HS-27A (cell line): ENCODE measurements around the gene GALNTL6.
"Not testable (repeated sequence)": the region's sequence is repeated elsewhere in the genome, so short reads cannot be mapped to it uniquely, and the experiment has no call there.

Source experiments
- DNase-seq: peaks from one replicate; pipeline ENCODE4 v3.0.0-alpha.2; 2012; ENCODE audit warnings: low read depth, missing footprints

Gene GALNTL6

DNA sequence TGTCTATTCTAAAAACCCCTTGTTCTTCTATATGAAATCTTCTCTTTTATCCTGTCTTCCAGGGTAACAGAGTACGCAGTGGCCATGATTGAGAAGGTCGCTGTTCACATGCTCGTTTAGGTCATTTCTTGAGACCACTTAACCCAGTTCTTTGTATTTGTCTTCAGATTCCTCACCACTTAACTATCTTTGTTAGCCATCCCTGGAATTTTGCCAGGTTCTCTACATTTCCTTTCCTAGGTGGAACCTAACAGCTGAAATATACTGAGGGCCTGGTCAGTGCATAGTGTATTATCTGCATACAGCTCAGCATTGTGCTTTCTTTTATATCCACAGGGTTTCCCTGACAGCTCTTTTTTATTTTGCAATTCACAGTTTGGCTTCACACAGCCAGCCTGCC, 1206.5 kb downstream of the GALNTL6 start:
- no peak for DNase-seq

DNA sequence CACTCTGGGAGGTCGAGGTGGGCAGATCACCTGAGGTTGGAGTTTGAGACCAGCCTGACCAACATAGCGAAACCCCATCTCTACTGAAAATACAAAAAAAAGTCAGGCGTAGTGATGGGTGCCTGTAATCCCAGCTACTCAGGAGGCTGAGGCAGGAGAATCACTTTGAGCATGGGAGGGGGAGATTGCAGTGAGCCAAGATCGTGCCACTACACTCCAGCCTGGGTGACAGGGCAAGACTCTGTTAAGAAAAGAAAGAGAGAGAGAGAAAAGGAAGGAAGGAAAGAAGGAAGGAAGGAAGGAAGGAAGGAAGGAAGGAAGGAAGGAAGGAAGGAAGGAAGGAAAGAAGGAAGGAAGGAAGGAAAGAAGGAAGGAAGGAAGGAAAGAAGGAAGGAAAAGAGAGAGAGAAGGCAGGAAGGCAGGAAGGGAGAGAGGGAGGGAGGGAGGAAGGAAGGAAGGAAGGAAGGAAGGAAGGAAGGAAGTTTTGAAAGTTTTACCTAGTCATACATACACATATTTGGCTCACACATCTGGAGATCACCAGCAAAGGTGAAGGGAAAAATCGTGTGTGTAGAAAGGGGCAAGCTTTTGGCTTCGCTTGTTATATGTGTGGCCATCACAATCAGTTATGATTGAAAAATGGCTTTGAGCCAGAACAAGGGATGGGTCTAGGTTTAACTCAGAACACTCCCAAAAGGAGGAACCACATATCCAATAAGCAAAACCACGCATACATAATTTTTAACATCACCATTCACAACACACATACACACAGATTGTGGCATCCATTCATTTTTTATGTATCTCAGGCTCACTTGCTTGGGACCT, 1208.8 kb downstream of the GALNTL6 start:
- DNase-seq, result not testable (repeated sequence)

DNA sequence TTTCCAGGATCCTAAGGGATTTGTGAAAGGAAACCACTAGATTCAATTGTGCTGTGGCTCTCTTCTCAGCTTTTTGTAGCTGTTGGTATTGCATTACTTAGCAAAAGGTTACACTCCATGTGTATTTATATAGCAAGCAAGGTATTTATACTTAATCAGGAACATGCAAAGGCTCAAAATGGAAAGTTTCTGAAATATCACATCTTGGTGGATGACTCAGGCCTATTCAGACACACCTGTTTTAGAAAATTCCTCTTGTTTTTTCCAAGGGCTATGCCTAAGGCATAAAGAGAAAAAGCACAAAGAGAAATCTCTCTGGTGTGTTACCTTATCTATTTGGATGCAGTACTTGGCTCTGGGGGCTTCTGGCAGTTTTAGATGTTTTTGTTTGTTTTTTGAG, 1211.0 kb downstream of the GALNTL6 start:
- no peak for DNase-seq

DNA sequence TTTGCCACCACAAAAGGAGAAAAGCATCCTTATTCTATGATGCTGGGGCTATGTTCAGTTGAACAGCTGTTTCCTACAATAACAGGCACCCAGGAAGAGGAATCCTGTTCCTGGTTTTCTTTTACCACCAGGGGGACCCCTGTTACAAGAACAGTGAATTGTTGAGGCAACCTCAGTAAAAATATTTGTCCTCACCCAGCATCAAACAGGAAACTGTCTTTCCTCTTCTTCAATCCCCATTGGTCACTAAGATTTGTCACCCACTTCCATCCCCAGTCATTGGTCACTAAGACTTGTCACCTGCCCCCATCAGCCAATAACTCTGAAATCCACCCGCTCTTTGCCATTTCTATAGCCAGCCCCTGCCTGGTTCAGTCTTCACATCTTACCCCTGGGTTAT, 1211.9 kb downstream of the GALNTL6 start:
- no peak for DNase-seq

DNA sequence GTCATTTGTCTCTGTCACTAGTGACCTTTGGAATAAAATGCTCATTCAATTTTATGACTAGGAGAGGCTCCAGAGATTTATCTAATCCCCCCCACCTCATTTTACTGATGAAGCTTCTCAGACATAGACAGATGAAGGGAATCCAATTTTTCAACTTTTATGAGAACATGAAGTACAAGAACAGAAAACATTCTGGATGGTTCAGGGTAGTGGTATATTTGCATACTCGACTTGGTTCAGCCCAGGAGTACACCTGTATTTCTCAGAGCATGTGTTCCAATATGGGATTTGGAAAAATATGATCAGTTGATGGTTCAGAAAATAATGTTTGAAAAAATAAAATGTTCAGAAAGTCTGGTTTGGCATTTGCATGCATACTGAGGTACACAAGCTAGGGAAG, 1224.0 kb downstream of the GALNTL6 start:
- no peak for DNase-seq

DNA sequence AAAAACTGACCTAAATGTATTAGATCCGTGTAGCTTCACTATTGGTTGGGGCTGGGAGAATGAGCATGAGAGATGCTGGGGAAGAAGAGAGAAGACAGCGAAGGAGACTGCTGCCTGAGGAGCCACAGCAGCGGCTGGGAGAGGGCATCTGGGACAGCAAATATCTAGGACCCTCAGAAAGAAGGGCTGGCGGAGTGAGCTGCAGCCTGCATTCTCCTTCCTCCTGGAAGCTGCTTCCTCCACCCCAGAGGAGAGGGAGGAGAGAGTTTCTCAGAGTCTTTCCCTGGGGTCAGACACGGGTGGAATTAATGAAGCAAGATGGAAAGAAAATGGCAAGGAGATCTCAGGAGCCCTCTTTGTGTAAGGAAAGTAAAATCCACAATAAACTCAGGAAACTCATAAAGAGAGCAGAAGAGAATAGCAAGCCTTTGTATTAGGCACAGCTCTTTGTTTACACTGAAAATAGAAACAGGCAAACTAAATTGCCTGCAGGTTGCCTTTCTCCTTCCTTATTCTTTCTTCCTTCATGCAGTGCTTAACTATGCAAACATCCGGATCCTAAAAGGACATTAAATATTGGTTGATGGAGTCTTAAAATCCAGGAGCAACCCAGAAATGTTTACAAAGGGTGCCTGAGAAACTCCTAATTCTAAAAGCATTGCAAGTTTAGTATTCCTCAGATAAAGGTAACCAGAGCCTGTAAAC, 1225.1 kb downstream of the GALNTL6 start:
- no peak for DNase-seq

DNA sequence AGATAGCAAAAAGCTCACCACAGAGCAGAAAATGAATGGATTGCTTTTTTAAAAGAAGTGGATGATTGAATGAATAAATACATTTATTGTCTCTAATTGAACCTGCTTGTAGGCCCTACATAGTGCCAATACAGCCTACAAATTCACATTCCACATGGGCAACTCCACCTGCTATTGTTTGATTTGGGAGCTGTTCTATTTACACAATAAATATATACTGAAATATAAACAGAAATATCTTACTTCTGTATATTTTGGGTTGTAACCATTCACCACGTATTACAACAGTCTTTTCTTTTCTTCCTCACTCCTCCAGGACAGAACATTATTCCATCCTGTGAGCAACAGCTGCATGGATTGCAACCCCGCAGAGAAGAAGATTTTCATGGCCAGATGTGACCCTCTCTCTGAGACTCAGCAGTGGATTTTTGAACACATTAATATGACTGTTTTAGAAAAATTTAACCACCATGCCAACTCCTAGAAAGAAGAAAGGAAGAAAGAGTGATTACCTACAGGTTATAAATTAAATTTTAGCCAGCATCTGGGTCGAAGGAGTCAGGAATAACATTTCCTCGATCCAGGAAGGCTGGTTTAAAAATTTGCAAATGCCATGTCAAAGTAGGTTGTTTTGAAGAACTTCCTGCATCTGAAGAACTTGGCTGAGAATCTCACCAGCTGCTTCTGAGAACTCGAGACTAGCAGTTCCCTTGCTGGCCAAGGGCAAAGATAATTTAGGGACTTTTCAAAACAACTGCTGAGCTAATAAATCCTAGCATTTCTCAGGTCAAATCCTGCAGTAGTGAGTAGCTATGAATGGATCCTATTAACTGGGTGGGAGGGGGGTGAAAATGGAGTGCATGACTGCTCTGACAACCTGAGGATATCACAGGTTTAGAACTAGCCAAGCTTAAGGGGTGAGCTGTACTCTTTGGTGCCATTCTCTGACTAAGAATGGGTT, 1226.7 kb downstream of the GALNTL6 start:
- no peak for DNase-seq

DNA sequence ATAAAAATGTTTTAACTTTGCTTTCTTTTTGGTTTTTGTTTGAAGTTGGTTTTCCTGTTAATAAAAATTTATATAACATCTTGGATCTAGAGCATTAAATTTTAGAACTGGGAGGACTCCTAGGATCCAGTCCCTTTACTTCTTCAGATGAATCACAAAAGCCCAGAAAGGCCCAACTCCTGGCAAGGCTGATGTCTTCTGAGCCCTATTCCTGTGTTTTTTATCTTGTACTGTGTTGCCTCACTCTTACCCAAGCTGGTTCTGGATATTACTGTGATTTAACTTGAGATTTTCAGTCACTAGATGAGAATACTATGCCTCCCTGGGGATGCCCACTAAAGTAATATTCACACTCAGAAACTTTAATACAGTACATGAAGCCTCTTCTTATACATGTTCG, 1228.3 kb downstream of the GALNTL6 start:
- no peak for DNase-seq

DNA sequence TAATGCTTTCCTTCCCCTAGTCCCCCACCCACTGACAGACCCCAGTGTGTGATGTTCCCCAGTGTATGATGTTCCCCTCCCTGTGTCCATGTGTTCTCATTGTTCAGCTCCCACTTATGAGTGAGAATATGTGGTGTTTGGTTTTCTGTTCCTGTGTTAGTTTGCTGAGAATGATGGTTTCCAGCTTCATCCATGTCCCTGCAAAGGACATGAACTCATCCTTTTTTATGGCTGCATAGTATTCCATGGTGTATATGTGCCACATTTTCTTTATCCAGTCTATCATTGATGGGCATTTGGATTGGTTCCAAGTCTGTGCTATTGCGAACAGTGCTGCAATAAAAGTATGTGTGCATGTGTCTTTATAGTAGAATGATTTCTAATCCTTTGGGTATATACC, 1228.9 kb downstream of the GALNTL6 start:
- DNase-seq, result not testable (repeated sequence)

DNA sequence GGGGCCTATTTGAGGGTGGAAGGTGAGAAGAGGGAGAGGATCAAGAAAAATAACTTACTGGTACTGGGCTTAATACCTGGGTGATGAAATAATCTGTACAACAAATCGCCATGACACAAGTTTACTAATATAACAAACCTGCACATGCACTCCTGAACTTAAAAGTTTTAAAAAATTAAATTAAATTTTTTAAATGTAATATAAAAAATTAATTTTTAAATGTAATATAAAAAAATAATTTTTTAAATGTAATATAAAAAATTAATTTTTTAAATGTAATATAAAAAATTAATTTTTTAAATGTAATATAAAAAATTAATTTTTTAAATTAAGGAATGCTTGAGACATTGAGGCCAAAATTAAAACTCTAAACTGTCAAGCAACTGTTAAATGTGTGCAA, 1231.1 kb downstream of the GALNTL6 start:
- no peak for DNase-seq

DNA sequence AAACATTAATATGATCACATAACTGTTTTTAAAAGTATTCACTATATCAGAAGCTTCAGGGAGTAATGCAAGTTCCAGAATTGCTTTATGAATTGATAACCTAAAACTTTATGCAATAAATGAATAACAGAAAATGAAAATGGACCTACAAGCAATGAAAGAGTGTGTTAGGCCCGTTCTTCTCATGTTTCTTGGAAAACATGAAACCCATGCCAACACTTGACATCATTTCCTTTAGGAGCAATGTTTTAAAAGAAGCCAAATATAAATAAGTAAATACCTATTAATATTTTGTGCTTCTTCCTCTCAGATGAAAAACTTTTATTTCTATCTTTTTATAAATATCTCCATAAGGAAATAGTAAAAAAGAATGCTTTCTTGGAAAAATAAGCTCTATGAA, 1232.4 kb downstream of the GALNTL6 start:
- no peak for DNase-seq

DNA sequence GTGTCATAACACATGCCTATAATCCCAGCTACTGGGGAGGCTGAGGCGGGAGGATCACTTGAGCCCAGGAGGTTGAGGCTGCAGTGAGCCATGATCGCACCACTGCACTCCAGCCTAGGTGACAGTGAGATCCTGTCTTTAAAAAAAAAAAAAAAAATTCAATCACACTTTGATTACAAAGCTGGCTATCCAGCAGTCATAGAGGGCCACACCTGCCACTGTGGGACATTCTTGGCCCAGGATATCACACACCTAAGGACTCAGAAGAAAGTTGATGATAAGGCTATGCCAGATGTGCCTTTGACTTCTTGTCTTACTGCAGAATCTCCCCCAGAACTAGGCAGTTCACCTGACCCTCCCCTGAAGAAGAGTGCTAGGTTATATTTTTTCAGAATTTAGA, 1232.9 kb downstream of the GALNTL6 start:
- DNase-seq, result no peak

DNA sequence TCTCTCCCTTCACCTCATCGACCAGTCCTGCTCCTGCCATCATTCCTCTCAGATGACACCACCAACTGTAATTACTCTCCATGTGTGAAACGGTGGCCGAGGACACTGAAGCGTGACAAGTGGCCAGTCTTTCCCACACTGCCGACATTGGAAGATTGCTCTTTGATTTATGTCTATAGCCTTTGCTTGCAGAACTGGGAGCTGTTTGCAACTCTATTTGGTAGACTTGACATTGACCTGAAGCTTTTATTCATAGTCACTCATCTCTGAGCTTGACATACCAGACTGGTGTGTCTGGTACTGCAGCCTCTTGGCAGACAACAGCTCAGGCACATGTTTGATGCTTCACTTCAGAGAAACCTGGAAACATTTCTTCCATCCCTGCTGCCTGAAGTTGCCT, 1233.6 kb downstream of the GALNTL6 start:
- no peak for DNase-seq

DNA sequence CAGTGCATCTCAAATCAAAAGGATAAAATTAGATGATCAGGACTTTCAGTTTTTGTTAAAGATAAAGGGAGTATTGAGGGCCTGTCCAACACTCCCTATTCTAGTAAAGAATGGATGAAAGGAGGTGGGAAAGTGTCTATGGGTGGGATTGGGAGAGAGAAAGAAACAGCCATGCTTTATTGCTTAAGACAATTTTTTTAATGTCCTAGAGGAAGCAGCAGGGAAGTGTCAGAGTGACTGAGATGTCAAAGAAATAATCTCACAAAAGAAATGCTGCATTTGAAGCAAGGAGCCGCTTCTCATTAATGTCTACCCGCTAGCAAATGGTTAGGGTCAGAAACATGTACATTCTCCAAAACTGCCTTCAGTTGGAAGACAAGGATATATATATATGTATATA, 1238.0 kb downstream of the GALNTL6 start:
- no peak for DNase-seq

DNA sequence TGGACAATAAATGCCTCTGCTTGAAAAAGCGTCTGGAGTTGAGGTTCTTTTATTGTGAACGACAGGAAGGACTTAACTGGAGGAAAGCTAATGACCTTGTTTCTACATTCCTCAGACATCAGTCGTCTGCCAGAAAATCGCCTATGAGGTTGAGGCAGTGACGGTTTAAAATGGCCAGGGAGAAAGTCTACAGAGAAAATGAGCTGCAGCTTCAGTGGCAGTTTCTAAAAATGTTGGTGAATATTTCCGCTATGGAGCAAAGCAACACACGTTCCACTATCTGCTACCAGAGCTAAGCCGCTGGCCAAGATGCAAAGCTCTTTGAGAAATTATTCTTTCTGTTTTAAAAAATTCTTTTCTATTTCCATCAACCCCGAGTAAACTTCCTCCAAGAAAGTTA, 1238.5 kb downstream of the GALNTL6 start:
- no peak for DNase-seq

DNA sequence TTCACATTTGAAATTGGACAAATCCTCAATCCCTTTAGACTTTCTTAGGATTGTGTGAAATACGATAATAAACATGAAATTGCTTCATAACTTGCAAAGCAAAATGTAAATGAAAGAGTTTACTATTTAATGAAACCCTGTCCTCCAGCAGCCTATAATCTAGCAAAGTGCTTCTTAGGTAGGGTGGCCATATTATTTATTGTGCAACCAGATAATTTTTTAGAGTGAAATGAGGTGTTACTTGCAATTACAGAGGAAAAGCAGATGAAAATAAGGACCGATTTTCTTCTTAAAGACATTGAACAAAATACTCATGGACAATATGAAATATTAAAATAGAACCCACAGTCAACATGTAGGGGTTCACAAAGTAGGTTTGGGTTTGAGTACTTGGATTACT, 1239.2 kb downstream of the GALNTL6 start:
- no peak for DNase-seq

DNA sequence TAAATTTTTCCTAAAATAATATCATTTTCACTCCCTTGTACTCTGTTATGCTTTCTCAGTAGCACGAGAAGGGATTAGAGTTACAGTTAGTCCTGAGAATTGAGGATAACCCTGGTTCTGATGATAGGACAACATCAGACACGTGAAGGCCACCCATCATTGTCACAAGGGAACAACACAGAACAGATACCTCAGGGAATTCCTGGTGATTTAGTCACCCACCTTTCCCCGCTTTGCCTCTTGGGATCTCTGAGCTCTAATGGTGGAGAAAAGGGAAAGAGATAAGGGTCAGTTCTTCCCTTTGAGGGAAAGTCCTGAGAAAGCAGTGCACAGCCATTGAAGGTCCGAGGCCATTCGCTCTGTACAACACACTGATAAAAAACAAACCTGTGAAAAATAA, 1243.1 kb downstream of the GALNTL6 start:
- no peak for DNase-seq

DNA sequence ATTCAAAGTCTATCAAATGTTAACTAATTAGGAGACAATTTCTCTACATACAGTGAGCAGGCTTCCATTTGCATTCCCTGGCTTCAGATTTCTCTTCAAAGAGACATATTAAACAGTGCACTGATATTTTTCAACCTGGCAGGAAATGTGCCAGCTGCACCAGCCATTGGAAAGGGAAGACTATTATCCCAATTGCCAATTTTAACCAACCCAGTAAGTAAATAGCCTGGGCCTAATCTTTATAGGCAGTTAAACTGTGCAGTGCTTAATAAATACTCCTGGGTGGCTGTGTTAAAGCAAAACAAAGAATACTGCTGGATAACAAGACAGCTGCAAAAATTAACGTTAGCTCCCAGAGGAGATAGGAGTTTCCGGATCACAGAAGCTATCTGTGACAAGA, 1243.5 kb downstream of the GALNTL6 start:
- DNase-seq, result no peak

DNA sequence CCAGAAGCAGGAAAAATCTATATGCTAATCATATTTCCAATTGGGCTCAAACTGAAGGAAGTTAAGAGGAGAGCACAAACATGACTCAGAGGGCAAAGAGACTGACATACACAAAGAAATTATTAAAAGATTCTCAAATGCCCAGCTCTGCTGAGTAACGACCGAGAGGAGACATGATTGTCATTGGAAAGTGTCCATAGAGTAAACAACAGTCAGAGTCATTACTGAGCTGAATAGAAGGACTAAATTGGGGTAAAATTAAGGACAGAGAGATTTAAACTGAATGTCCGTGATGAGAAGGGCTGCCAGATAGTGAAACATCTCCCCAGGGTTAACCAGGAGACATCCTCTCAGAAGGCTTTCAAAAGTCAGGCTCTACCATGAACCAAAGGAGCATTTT, 1244.2 kb downstream of the GALNTL6 start:
- DNase-seq, result no peak

DNA sequence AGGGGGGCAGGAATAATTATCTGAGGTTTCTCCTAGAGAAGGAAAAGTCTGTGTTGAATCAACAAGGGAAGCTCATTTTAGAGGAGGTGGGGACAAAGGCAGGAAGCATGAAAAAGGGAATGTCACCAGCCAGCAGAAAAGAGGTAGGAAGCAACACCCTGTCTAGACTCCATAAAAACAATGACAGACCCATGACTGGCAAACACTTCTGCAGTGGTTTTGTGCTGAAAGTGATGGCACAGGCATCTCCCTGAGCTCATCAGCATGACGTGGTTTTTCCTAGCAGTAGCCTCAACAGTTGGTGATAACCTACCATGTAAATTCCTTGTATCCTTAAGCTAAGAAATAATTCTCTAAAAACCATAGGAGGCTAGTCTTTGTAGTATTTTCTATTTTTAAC, 1244.7 kb downstream of the GALNTL6 start:
- DNase-seq, result no peak

DNA sequence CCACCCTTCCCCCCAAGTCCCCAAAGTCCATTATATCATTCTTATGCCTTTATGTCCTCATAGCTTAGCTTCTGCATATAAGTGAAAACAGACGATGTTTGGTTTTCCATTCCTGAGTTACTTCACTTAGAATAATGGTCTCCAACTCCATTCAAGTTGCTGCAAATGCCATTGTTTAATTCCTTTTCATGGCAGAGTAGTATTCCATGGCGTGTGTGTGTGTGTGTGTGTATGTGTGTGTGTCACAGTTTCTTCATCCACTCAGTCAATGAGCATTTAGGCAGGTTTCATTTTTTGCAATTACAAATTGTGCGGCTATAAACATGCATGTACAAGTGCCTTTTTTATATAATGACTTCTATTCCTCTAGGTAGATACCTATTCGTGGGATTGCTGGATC, 1248.0 kb downstream of the GALNTL6 start:
- no peak for DNase-seq

DNA sequence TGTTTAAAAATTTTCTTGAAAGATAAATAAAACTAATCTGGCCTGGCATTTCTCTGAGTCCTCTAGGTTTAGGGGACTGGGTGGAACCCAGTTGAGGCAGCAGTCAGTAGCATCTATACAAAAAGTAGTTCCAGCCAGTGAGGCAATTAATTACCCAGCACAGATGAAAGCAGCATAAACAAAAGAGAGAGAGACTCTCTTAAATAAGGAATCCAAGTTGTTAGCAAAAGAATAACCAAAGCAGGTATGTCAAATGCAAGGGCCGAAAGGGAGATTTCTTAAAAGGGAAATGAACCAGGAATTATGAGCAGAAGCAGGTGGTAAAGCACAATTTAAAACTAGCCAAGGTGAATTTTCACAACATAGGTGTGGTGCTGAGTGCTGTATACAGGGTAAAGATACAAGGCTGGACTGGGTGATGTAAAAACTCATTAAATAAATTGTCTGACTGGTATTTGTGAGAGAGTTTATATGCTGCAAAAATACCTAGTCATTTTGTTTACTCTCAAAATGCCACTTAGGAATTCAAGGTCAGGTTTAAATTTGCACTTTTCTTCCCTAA, 1260.8 kb downstream of the GALNTL6 start:
- DNase-seq, result no peak
